Urinary bladder (tissue), 4 donors: ENCODE results near the gene PTPRN2. TPM values are rescaled to one million over a fixed set of nuclear protein-coding genes. Genes with fewer than 3 reads are reported as not detected.
"Not testable (repeated sequence)": the region's sequence is repeated elsewhere in the genome, so short reads cannot be mapped to it uniquely, and the experiment has no call there.

Experiments
- DNase-seq: peaks from one replicate; pipeline ENCODE4 v3.0.0-alpha.2; 2015; ENCODE audit errors: extremely low spot score
- H3K27ac ChIP-seq: one replicate; pipeline ENCODE4 v1.5.1; 2013; ENCODE audit warnings: low read depth, mild to moderate bottlenecking, moderate library complexity
- H3K36me3 ChIP-seq: one replicate; pipeline ENCODE4 v1.6.1; 2013; ENCODE audit warnings: mild to moderate bottlenecking, moderate library complexity; ENCODE audit not compliant: insufficient read depth
- H3K4me1 ChIP-seq: one replicate; pipeline ENCODE4 v1.6.1; 2013; ENCODE audit warnings: mild to moderate bottlenecking, moderate library complexity; ENCODE audit not compliant: insufficient read depth
- H3K4me3 ChIP-seq: one replicate; pipeline ENCODE4 v1.5.1; 2013; ENCODE audit warnings: low read depth, low read length
- WGBS: extraction: QIAGEN DNeasy Blood & Tissue Kit; methylation state at CpG from one replicate; pipeline ENCODE4 v1.1.7; 2013; 5-methylcytosine and 5-hydroxymethylcytosine counted together
- polyA plus RNA-seq: library from polyadenylated mRNA; stranded (reverse); fragments of 200-250 nt; gene quantifications from one replicate; pipeline ENCODE4 v1.2.3, GENCODE V29; 2013
- total RNA-seq: library from RNA; depleted of rRNA; stranded (reverse); fragments of >200 nt; gene quantifications from one replicate; pipeline ENCODE4 v1.2.3, GENCODE V29; 2014
- donor health status: healthy with polysubstance abuse.
- donor health status: healthy.

Gene PTPRN2
- total and polyA plus RNA-seq, 2 donors, result 2.8 to 4.4 TPM

DNA sequence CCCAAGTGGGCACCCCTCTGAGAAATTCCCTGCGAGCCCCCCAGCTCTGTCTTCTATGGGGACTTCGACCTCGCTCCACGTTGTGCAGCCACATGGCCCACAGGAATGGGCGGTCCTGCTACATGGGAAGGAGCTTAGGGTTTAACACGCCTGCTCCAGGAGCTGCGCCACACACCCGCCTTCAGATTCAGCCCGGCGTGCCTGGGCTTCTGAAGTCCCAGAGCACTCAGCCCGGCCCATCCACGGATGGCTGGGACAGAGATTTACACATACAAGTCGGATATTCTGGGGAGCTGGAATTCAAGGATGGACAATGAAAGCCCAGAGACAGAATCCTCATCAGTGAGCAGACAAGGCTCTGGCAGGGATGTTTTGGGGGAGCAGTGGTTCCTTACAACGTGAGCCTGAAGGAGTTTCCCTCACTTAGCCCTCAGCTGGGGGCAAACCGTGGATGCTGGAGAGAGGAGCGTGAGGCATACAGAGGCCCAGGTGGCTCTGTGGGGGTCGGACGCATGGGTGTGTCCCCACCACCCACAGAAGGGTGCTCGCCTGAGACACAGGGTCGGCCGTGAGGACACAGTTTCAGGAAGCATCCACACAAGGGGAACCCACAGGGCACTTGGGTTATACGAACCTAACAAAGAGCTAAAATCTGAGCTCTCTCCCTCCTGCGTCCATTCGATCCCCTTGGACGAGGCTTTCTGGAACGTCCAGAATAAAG is 877.9 kb downstream of the PTPRN2 start:
- no peaks in the 10 kb centered on the region for H3K36me3 ChIP-seq
- no peak overlapping the region for H3K27ac ChIP-seq
- H3K4me3 ChIP-seq, result no peak overlapping the region
- no peak for DNase-seq
- H3K4me1 ChIP-seq, result no peaks in the 10 kb centered on the region
- WGBS, result 85% methylated on average over 26 of the region's 26 CpGs

DNA sequence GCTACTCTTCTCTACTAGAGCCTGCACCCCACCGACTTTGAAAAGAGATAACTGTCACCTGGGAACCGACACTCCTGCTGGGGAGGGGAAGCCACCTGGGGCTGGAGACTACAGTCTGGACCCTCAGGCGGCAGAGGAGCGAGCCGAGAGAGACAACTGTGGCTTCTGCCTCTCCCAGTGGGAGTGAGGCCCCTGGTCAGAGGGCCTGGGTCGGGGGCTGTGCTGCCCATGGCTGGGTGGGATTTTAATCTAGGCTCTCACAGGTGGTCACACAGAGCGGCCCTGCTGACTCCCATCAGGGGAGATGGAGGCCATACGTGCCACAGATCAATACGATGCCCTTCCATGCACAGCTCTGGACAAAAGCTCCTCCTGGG is 878.7 kb downstream of the PTPRN2 start:
- H3K4me1 ChIP-seq, result no peaks in the 10 kb centered on the region
- H3K36me3 ChIP-seq, result no peaks in the 10 kb centered on the region
- H3K27ac ChIP-seq, result no peak overlapping the region
- no peak for DNase-seq
- WGBS, result 73% methylated on average over 9 of the region's 9 CpGs
- H3K4me3 ChIP-seq, result no peak overlapping the region

DNA sequence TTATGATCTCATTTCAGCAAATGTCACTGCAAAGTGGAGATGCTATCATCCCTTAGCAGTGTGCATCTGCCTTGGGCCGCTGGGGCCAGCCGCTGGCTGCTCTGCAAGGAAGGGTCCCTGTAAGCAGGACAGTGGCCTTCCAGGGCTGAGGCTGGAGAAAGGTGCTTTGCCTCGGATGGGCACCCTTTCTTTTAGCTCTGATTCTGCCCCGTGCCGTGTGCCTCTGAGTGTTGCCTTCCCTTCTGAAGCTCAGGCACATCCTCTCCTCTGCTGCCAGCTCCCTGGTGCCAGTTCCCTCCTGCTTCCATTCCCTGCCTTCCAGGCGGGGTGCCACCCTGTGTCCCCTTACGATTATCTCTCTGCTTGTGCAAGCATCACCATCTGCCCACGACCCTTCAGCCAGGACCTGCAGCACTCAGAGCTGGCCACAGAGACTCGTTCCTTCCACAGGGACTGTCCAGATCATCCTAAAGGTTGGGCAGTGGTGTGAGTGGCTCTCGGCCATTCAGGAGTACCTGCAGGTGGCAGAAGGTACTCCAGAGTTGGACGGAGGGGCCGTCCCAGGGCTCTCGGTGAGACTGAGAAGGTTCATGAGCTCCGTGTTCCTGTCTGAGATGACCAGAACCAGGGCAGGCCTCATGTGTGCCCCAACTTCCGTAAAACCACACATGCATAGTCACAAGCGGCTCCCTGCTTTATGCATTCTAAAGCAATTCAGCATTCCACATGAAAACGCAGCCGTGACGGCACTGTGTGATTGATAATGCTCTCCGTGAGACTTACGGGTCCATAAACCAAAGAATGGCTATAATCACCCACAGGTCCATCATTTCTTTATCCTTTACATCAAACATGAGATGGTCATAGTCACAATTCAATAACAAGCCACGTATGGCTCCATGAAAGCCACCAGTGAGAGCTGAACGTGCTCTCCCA is 879.4 kb downstream of the PTPRN2 start:
- Histone ChIP-seq H3K27ac (no peak overlapping the region), H3K4me1 (no peaks in the 10 kb centered on the region), H3K4me3 (no peak overlapping the region), H3K36me3 (no peaks in the 10 kb centered on the region)
- 68% methylated on average over 23 of the region's 23 CpGs for WGBS
- no peak for DNase-seq

DNA sequence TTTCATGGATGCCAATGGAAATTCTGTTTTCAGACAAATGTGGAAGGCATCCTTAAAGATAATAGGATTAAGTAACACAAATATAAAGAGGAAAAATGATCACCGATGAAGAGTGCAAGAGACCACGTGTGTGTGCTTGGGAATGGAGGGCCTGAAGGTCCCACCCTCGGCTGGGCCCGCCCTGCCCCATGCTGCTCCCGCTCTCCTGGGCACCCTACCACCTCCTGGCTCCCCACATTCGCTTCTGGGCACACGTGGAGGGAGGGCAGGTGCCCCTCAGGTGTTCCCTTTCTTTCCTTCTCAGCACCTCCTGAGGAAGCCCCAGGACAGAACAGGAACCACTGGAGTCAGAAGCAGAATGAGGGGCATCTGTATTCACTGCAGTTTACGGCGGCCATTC is 883.3 kb downstream of the PTPRN2 start:
- Histone ChIP-seq H3K4me3 (no peak overlapping the region), H3K36me3 (no peaks in the 10 kb centered on the region), H3K27ac (no peak overlapping the region), H3K4me1 (no peaks in the 10 kb centered on the region)
- DNase-seq, result no peak
- WGBS, result 77% methylated on average over 9 of the region's 9 CpGs

DNA sequence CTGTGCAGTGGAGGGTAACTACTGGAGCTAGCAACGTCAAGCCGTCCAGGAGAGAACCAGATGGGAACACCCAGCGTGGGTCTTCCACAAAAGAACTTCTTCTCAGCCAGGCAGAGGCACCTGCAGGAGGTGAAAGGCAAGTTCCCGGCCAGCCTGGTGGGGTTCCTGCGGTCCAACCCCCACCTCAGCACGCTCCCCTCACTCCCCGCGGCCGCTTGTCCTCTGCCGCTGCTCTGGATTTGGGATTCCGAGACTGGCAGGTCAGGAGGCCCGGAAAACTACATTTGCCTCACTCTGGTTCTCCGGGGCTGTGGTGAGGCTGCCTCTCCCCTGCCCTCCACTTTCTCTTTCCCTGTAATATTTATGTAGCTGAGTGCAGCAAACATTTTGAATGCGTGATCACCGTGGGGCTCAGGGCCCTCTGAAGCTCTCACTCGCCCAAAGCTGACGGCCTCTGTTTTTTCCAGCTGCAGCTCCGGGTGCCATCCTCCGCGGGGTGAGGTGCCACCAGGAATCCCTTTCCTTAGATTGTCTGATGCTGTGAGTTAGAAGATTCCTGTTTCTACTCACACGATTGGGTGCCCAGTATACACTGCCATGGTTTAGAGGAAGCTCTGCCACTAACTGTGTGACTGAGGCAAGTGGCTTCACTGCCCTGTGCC is 884.0 kb downstream of the PTPRN2 start:
- no peak overlapping the region for H3K4me3 ChIP-seq
- H3K36me3 ChIP-seq, result no peaks in the 10 kb centered on the region
- H3K4me1 ChIP-seq, result no peaks in the 10 kb centered on the region
- DNase-seq, result no peak
- H3K27ac ChIP-seq, result no peak overlapping the region
- 77% methylated on average over 21 of the region's 21 CpGs for WGBS

DNA sequence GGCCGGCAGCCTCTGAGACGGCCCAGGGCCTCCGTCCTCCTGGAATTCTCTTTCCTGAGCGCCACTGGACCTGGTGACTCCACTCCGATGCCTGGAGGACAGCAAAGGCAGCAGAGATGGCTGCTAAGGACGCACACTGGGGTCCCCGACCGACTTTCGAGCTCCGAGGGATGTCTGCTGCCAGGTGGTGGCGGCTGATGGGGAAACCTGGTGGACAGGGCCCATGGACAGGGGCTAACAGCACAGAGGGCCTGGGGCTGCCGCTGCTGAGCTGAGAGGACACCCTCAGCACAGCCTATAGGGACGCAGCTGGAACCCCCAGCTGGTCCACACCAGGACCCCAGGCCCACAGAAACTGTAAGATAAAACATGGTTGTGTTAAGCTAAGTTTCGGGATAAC is 884.5 kb downstream of the PTPRN2 start:
- no peak overlapping the region for H3K4me3 ChIP-seq
- WGBS, result 76% methylated on average over 14 of the region's 14 CpGs
- DNase-seq, result no peak

DNA sequence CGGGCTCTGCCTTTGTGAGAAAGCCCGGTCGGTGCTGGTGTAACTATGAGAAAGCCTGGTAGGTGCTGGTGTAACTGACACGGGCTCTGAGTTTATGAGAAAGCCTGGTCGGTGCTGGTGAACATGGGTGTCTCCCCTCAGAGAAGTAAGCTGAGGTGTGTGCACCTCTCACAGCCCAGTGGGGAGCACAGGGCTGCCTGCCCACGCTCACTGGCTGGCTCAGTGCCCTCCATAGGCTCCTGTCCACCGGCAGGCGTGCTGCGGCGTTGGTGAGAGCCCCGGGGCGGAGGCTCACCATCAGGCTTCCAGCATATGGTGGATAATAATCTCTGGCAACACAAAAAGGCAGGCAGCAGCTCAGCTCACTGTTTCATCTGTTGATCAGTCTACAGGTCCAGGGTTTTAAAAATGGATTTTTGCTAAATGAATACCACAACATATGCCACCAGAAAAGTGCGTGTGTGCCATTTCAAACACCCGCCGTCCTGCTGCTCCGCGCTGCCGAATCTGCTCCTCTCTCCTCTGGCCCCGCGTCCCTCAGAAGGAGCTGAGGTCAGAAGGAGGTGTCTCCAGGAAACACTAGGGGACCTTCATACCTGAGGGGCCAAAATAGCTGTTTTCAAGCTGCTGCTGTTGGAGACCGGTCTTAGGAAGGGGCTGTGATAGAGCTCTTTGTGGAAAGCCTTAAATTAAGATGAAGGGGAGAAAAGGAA is 885.2 kb downstream of the PTPRN2 start:
- Histone ChIP-seq H3K27ac (no peak overlapping the region), H3K4me3 (no peak overlapping the region), H3K4me1 (no peaks in the 10 kb centered on the region), H3K36me3 (no peaks in the 10 kb centered on the region)
- WGBS, result 75% methylated on average over 21 of the region's 21 CpGs
- DNase-seq, result no peak

More for the DNA sequence above, 884.5 kb downstream of the PTPRN2 start:
- Histone ChIP-seq H3K36me3 (no peaks in the 10 kb centered on the region), H3K27ac (no peak overlapping the region), H3K4me1 (no peaks in the 10 kb centered on the region)

DNA sequence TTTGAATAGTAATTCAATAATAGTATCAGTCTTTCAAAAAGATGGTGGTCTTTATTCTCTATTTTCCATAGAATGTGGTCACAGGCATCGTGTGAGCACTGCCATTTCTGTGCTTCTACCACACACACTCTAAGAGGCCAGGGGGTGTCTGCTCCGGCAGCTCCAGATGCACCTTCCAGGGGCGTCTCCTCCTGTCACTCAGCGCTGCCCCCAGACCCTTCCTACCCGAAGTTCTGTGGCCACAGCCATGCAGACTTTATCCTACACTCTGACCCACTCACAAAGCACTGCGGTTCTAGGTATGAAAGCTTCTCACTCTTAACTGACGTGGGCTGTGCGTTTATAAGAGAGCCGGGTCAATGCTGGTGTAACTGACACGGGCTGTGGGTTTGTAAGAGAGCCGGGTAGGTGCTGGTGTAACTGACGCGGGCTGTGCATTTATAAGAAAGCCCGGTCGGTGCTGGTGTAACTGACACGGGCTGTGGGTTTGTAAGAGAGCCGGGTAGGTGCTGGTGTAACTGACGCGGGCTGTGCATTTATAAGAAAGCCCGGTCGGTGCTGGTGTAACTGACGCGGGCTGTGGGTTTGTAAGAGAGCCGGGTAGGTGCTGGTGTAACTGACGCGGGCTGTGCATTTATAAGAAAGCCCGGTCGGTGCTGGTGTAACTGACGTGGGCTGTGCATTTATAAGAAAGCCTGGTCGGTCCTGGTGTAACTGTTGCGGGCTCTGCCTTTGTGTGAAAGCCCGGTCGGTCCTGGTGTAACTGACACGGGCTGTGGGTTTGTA is 886.0 kb downstream of the PTPRN2 start:
- not testable (repeated sequence) for H3K36me3 ChIP-seq, H3K4me1 ChIP-seq, H3K4me3 ChIP-seq, DNase-seq, H3K27ac ChIP-seq
- WGBS, result 78% methylated on average over 34 of the region's 34 CpGs

DNA sequence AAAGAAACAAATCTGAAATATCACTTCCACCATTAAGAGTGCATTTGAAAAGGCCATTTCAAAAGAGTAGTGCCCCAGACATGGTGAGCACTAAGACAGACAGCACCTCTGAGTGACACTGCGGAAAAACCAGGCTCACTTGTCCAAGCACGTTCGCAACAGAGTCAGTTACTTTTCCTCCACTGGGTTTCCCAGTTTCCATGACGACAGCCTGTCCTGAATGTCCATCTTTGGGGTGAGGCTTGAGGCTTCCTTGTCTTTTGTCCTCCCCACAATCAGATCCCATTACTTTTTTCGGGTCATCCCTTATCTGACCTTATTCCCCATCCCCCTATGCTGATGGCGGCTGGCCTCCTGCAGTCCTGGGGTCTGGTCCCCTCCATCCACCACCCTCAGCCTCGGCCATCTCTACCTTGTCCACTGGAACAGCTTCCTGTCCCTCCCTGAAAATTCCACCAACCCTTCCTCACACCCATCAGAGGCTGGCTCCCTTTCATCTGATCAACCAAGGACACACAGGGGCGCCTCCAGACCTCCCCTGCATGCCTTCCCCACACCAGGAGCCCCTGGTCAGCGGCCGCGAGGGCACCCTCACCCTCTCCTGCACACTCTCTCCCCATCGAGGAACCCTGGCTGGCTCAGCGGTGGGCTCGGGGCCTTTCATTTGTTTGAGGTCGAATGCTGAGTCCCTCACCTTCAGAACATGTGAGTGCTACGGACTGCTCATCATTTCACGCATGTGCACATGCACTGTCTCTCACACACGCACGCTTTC is 887.2 kb downstream of the PTPRN2 start:
- Histone ChIP-seq H3K4me1 (no peaks in the 10 kb centered on the region), H3K27ac (no peak overlapping the region), H3K36me3 (no peaks in the 10 kb centered on the region), H3K4me3 (no peak overlapping the region)
- DNase-seq, result no peak
- WGBS, result 74% methylated on average over 19 of the region's 19 CpGs

DNA sequence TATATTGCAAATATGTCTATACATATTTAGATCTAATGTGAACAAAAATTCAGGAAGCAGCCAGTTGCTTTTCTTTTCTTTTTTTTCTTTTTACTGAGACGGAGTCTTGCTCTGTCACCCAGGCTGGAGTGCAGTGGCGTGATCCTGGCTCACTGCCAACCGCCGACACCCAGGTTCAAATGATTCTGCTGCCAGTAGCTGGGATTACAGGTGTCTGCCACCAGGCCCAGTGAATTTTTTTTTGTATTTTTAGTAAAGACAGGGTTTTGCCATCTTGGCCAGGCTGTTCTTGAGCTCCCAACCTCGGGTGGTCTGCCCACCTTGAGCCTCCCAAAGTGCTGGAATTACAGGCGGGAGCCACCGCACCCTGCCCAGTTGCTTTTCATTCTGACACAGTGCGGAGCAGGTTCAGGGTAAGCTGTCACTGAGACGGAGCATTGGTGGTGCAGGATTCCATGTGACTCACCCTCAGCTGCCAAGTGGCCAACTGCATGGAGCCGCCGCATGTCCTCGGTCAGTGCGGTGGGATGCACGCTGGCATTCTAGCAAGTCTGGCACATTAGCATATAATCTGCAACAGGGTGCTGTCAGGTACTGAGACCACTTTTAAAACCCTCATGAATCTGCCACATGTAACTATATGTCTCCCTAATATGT is 888.1 kb downstream of the PTPRN2 start:
- Histone ChIP-seq H3K27ac (no peak overlapping the region), H3K4me1 (no peaks in the 10 kb centered on the region), H3K36me3 (no peaks in the 10 kb centered on the region), H3K4me3 (no peak overlapping the region)
- 72% methylated on average over 14 of the region's 14 CpGs for WGBS
- no peak for DNase-seq

DNA sequence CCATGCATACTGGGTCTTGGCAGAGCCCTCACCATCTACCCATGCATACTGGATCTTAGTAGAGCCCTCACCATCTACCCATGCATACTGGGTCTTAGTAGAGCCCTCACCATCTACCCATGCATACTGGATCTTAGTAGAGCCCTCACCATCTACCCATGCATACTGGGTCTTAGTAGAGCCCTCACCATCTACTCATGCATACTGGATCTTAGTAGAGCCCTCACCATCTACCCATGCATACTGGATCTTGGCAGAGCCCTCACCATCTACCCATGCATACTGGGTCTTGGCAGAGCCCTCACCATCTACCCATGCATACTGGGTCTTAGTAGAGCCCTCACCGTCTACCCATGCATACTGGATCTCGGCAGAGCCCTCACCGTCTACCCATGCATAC is 890.3 kb downstream of the PTPRN2 start:
- not testable (repeated sequence) for H3K4me3 ChIP-seq

DNA sequence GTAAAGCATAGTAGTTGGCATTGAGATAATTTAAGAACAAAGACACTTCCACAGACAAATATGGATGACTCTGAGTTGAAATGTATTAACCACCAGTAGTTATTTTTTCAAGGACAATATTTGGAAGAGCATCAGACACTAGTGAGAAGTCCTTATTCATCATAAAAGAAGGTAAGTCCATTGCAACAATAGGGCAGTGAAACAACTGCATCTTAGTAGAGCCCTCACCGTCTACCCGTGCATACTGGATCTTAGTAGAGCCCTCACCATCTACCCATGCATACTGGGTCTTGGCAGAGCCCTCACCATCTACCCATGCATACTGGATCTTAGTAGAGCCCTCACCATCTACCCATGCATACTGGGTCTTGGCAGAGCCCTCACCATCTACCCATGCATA is 892.0 kb downstream of the PTPRN2 start:
- 95% methylated on average over 2 of the region's 2 CpGs for WGBS
- H3K4me1 ChIP-seq, H3K4me3 ChIP-seq, DNase-seq, H3K27ac ChIP-seq, H3K36me3 ChIP-seq: not testable (repeated sequence)

More for the DNA sequence above, 890.3 kb downstream of the PTPRN2 start:
- not testable (repeated sequence) for DNase-seq, H3K36me3 ChIP-seq, H3K27ac ChIP-seq, H3K4me1 ChIP-seq
- 74% methylated on average over 3 of the region's 3 CpGs for WGBS
